GM12878 (cell line): ENCODE data around the gene SERPINB10. TPM values are rescaled to one million over a fixed set of nuclear protein-coding genes. Genes with fewer than 3 reads are reported as not detected.

ENCODE experiments used
- ATAC-seq: fragments of 200-7000 bp; cut with Tn5 transposase; 3 replicates; pipeline ENCODE4 v1.9.1; 2020; ENCODE audit warnings: mild to moderate bottlenecking, moderate library complexity
- BruUV-seq: library from RNA; stranded (reverse); fragments of 400-500 nt; replicated peaks from 2 replicates; lab custom pipeline; 2021; lab: Mats Ljungman, UMichigan
- CTCF ChIA-PET: fragments of 300-600 bp; sonication (Branson Sonifier 250); formaldehyde crosslinking; extraction: SDS; loops from one replicate; lab custom pipeline; 2021; ENCODE audit warnings: inconsistent platforms; lab: Yijun Ruan, JAX
- POLR2A ChIA-PET: fragments of 350-600 bp; formaldehyde crosslinking; extraction: SDS; loops from one replicate; lab custom pipeline; 2021; ENCODE audit warnings: inconsistent platforms; lab: Charles Lee
- RAD21 ChIA-PET: fragments of 300-600 bp; sonication (Branson Sonifier 250); formaldehyde crosslinking; loops from one replicate; lab custom pipeline; 2023; ENCODE audit warnings: antibody characterized with exemption; ENCODE audit not compliant: unreplicated experiment; lab: Charles Lee
- SMC1A ChIA-PET: fragments of 300-600 bp; sonication (Branson Sonifier 250); formaldehyde crosslinking; loops from one replicate; lab custom pipeline; 2023; ENCODE audit not compliant: unreplicated experiment, uncharacterized antibody; lab: Charles Lee
- DNase-seq: peaks from one replicate; pipeline ENCODE4 v3.0.0-alpha.2; 2011; ENCODE audit warnings: low read depth, low spot score
- FAIRE-seq: peaks from 3 replicates; lab custom pipeline; 2011; peaks lifted over from hg19 to GRCh38; lab: Jason Lieb, UNC
- H2AFZ ChIP-seq: 2 replicates; pipeline ENCODE4 v1.6.0; 2011; ENCODE audit warnings: low read depth, low read length, control low read depth; ENCODE audit not compliant: control insufficient read depth
- H3K27ac ChIP-seq: 2 replicates; pipeline ENCODE4 v1.5.1; 2011; ENCODE audit warnings: control low read depth; ENCODE audit not compliant: control insufficient read depth, insufficient read depth
- H3K27me3 ChIP-seq, 2 experiments: replicated peaks in 1 of 2; 2 replicates each; pipeline versions ENCODE4 v1.6.0 to v1.6.1; 2011; ENCODE audit warnings: low read length in 1 of 2; ENCODE audit not compliant: control insufficient read depth in 2 of 2, insufficient read depth in 2 of 2
- H3K36me3 ChIP-seq, 2 experiments: 2 replicates each; pipeline ENCODE4 v1.5.1; 2011; ENCODE audit warnings: low read length in 1 of 2; ENCODE audit not compliant: control insufficient read depth in 2 of 2, insufficient read depth in 2 of 2
- H3K4me1 ChIP-seq: 2 replicates; pipeline ENCODE4 v1.6.1; 2011; ENCODE audit warnings: mild to moderate bottlenecking, low read length, moderate library complexity, mixed read lengths; ENCODE audit not compliant: control insufficient read depth, insufficient read depth
- H3K4me2 ChIP-seq: 2 replicates; pipeline ENCODE4 v1.6.0; 2011; ENCODE audit warnings: control low read depth; ENCODE audit not compliant: control insufficient read depth, insufficient read depth
- H3K4me3 ChIP-seq: fragments of 200-600 bp; sonication (generic); 2 replicates; pipeline ENCODE4 v1.5.1; 2016
- H3K79me2 ChIP-seq: 2 replicates; pipeline ENCODE4 v1.6.0; 2011; ENCODE audit warnings: low read length; ENCODE audit not compliant: control insufficient read depth, insufficient read depth
- H3K9ac ChIP-seq: 2 replicates; pipeline ENCODE4 v1.8.0; 2011; ENCODE audit warnings: low read length, control low read depth, mixed read lengths; ENCODE audit not compliant: control insufficient read depth, insufficient read depth
- H3K9me3 ChIP-seq: replicated peaks from 3 replicates; pipeline ENCODE4 v1.5.1; 2011; ENCODE audit warnings: mild to moderate bottlenecking, low read length; ENCODE audit not compliant: control insufficient read depth, insufficient read depth
- H4K20me1 ChIP-seq: 2 replicates; pipeline ENCODE4 v1.6.0; 2011; ENCODE audit not compliant: control insufficient read depth, insufficient read depth
- BCL3 ChIP-seq: IDR thresholded peaks from 2 replicates; pipeline ENCODE4 v1.6.1; 2011; ENCODE audit warnings: borderline replicate concordance, low read depth, mild to moderate bottlenecking, moderate library complexity, low read length; ENCODE audit not compliant: insufficient read depth, poor library complexity, severe bottlenecking
- BMI1 ChIP-seq: fragments of 450-650 bp; IDR thresholded peaks from 2 replicates; pipeline ENCODE4 v1.6.1; 2016; ENCODE audit warnings: mild to moderate bottlenecking, moderate library complexity, borderline replicate concordance
- CREM ChIP-seq: IDR thresholded peaks from 2 replicates; pipeline ENCODE4 v1.6.1; 2014; ENCODE audit warnings: antibody characterized with exemption, low read depth
- CTCF ChIP-seq, 3 experiments: IDR thresholded peaks in 2 of 3; conservative IDR thresholded peaks in 1 of 3; 2 replicates each; pipeline ENCODE4 v1.5.1; 2011; ENCODE audit warnings: low read depth in 3 of 3, low read length in 3 of 3, mild to moderate bottlenecking in 3 of 3, control low read depth in 2 of 3, moderate library complexity in 2 of 3, inconsistent platforms in 1 of 3, mixed read lengths in 1 of 3; ENCODE audit not compliant: control insufficient read depth in 2 of 3, insufficient read depth in 1 of 3; ENCODE audit errors: extremely low read depth in 1 of 3
- EP300 ChIP-seq, 2 experiments: fragments of 150-350 bp in 1 of 2; IDR thresholded peaks; 2 replicates each; pipeline ENCODE4 v1.6.1; 2011 to 2012; ENCODE audit warnings: low read depth in 2 of 2, low read length in 2 of 2, borderline replicate concordance in 1 of 2, improper control_type of control experiment in 1 of 2, inconsistent platforms in 1 of 2; ENCODE audit not compliant: control insufficient read depth in 1 of 2
- NFIC ChIP-seq: IDR thresholded peaks from 2 replicates; pipeline ENCODE4 v1.6.1; 2012; ENCODE audit warnings: low read depth, mild to moderate bottlenecking, inconsistent platforms, low read length, moderate library complexity
- NFXL1 ChIP-seq: fragments of 450-650 bp; IDR thresholded peaks from 2 replicates; pipeline ENCODE4 v1.6.1; 2017; ENCODE audit warnings: antibody characterized with exemption, mild to moderate bottlenecking, borderline replicate concordance
- POLR2AphosphoS5 ChIP-seq: IDR thresholded peaks from 2 replicates; pipeline ENCODE4 v1.6.1; 2011; ENCODE audit warnings: mild to moderate bottlenecking, low read length, inconsistent platforms
- RAD21 ChIP-seq: IDR thresholded peaks from 2 replicates; pipeline ENCODE4 v1.6.1; 2011; ENCODE audit warnings: mild to moderate bottlenecking, low read depth, low read length, moderate library complexity; ENCODE audit not compliant: insufficient read depth
- RCOR1 ChIP-seq: conservative IDR thresholded peaks from 2 replicates; pipeline ENCODE4 v1.6.1; 2012; ENCODE audit warnings: low read depth, low read length, improper control_type of control experiment
- RUNX3 ChIP-seq: IDR thresholded peaks from 2 replicates; pipeline ENCODE4 v1.6.1; 2012; ENCODE audit warnings: low read length, inconsistent platforms
- ZNF687 ChIP-seq: fragments of 450-650 bp; IDR thresholded peaks from 2 replicates; pipeline ENCODE4 v1.6.1; 2017; ENCODE audit warnings: mild to moderate bottlenecking, moderate library complexity
- WGBS: methylation state at CpG from one replicate; pipeline ENCODE4 v1.1.6; 2016; ENCODE audit warnings: low lambda C conversion rate; ENCODE audit not compliant: insufficient replicate concordance, insufficient coverage; ENCODE audit errors: missing lambda C conversion rate; 5-methylcytosine and 5-hydroxymethylcytosine counted together
- in situ Hi-C: fragments of 300-500 bp; cut with MboI; formaldehyde crosslinking; loops from 9 replicates; pipeline ENCODE4 v1.14.3; 2018; ENCODE audit warnings: mixed read lengths
- intact Hi-C: fragments of 100-400 bp; cut with micrococcal nuclease; formaldehyde crosslinking; loops from one replicate; pipeline ENCODE4 v1.14.2; 2022; ENCODE audit not compliant: unreplicated experiment
- polyA plus RNA-seq, 11 experiments: library from polyadenylated mRNA; depleted of rRNA in 4 of 11; unstranded in 6 of 11; stranded (reverse) in 5 of 11; fragments of >200 nt; fragmentation: Nextera tagmentation in 4 of 11; fragmentation: Illumina TruSeq in 1 of 11; extraction: Ambion mirVana in 4 of 11; extraction: Trizol in 1 of 11; gene quantifications; 1 replicate in 1 of 11; 2 replicates in 10 of 11; pipeline versions ENCODE4 v1.2.1 to v1.2.3, GENCODE V29; 2011 to 2016; ENCODE audit warnings: inconsistent platforms in 2 of 11, missing spikeins in 2 of 11, low read depth in 1 of 11
- total RNA-seq, 4 experiments: library from RNA; depleted of rRNA in 3 of 4; stranded (reverse); fragments of >200 nt in 3 of 4; fragmentation: Illumina TruSeq in 1 of 4; extraction: Trizol in 1 of 4; gene quantifications; 2 replicates each; pipeline versions ENCODE4 v1.2.1 to v1.2.3, GENCODE V29; 2013 to 2021
- TF ChIP-seq, protein P1 (sequence below): fragments of 450-650 bp; IDR thresholded peaks from 2 replicates; pipeline ENCODE4 v1.6.1; 2017; ENCODE audit warnings: low read depth, mild to moderate bottlenecking, moderate library complexity

SERPINB10 gene
- total and polyA plus RNA-seq, 10 of the 15 experiments (the other 5 are each of a cell fraction or from before 2014, with no cell fraction given), result 12.0 to 83.5 (median 24.1) TPM

DNA sequence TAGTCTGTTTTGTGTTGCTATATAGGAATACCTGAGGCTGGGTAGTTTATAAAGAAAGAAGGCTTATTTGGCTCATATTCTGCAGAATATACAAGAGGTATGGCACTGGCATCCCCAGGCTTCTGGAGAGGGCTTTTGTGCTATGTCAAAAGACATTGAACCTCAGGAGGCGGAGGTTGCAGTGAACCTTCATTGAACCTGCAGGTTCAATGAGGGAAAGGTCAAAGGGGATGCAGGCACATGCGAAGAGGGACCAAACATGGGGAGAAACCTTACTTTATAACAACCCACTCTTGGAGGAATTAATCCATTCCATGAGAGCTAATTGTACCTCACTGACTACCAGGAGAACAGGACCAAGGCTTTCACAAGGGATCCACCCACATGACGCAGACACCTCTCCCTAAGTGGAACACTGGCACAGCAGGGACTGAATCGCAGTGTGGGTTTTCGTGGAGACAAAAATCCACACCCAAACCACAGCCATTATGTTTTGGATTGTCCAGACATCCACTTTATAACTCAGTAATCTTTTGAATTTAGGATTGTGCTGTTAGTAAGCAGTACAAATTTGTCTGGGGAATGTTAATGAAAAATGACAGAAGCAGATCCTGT, 58.1 kb downstream of the SERPINB10 start:
- no peaks in the 10 kb centered on the region for H4K20me1 ChIP-seq
- H3K4me2 ChIP-seq, result no peak overlapping the region
- no peak overlapping the region for H3K27ac ChIP-seq
- no peak for FAIRE-seq
- CTCF ChIA-PET, result interaction anchor here (1.2 to 4.2 kb wide), 2 partner anchors 12 to 15 kb away, joined by 4 to 45 read pairs; no protein-coding TSS in a partner anchor
- 85% methylated on average over 5 of the region's 5 CpGs for WGBS
- H3K27me3 ChIP-seq, result no peaks in the 10 kb centered on the region
- RAD21 ChIA-PET, result no interaction called here
- SMC1A ChIA-PET, result interaction anchor here (2.5 to 3.9 kb wide), 3 partner anchors 9 to 29 kb away, joined by 15 to 29 read pairs (median 23); no protein-coding TSS in a partner anchor
- DNase-seq, result no peak
- in situ Hi-C loops, result no loop called here
- no peak overlapping the region for H3K9ac ChIP-seq
- no peak overlapping the region for H3K4me3 ChIP-seq
- no TSS peak for BruUV-seq
- no peaks in the 10 kb centered on the region for H3K4me1 ChIP-seq
- intact Hi-C loops, result no loop called here
- no peak overlapping the region for H2AFZ ChIP-seq
- peaks cover 9% of the 10 kb centered on the region in 2 experiments for H3K36me3 ChIP-seq
- POLR2A ChIA-PET, result no interaction called here
- no peaks in the 10 kb centered on the region for H3K9me3 ChIP-seq
- peaks cover 7% of the 10 kb centered on the region for H3K79me2 ChIP-seq
- ATAC-seq, result no peak
- TF ChIP-seq NFIC, result no peak
- TF ChIP-seq BMI1, result no peak
- TF ChIP-seq POLR2AphosphoS5, result no peak
- no peak for TF ChIP-seq NFXL1
- no peak for TF ChIP-seq RCOR1
- TF ChIP-seq RAD21, result no peak
- no peak for TF ChIP-seq RUNX3
- TF ChIP-seq EP300 (IDR thresholded peaks at IDR 0.05; ENCODE audit: borderline replicate concordance in 1 of 2, control insufficient read depth in 1 of 2, low read depth in 2 of 2, low read length in 2 of 2), result no peak
- no peak for TF ChIP-seq CREM
- TF ChIP-seq, protein P1, sequence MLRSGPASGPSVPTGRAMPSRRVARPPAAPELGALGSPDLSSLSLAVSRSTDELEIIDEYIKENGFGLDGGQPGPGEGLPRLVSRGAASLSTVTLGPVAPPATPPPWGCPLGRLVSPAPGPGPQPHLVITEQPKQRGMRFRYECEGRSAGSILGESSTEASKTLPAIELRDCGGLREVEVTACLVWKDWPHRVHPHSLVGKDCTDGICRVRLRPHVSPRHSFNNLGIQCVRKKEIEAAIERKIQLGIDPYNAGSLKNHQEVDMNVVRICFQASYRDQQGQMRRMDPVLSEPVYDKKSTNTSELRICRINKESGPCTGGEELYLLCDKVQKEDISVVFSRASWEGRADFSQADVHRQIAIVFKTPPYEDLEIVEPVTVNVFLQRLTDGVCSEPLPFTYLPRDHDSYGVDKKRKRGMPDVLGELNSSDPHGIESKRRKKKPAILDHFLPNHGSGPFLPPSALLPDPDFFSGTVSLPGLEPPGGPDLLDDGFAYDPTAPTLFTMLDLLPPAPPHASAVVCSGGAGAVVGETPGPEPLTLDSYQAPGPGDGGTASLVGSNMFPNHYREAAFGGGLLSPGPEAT, result no peak
- no peak for TF ChIP-seq ZNF687
- TF ChIP-seq CTCF (IDR thresholded peaks at IDR 0.05 in 2 of 3, conservative IDR thresholded peaks at IDR 0.05 in 1 of 3; ENCODE audit: control insufficient read depth in 2 of 3, extremely low read depth in 1 of 3, insufficient read depth in 1 of 3, low read depth in 3 of 3, low read length in 3 of 3), result no peak
- TF ChIP-seq BCL3, result no peak
